Body of pancreas (tissue), 4 donors: ENCODE measurements around the gene RBMS1. TPM values are rescaled to one million over a fixed set of nuclear protein-coding genes. Genes with fewer than 3 reads are reported as not detected.

Experiments used
- ATAC-seq: fragments of 150-250 bp; one replicate; pipeline ENCODE4 v1.9.1; 2016
- DNase-seq, 4 donors: peaks; one replicate each; pipeline ENCODE4 v3.0.0-alpha.2; 2019
- H3K27ac ChIP-seq, 4 donors: fragments of 200-600 bp; sonication (generic); 1 replicate in 3 of 4; 2 replicates in 1 of 4; pipeline versions ENCODE4 v1.5.1 to v1.6.1; 2016 to 2019; ENCODE audit warnings: mild to moderate bottlenecking in 1 of 4, mixed read lengths in 1 of 4, moderate library complexity in 1 of 4
- H3K27me3 ChIP-seq, 2 donors: fragments of 200-600 bp; sonication (generic); one replicate each; pipeline ENCODE4 v1.6.0; 2016; ENCODE audit warnings: mild to moderate bottlenecking in 1 of 2
- H3K36me3 ChIP-seq, 2 donors: fragments of 200-600 bp; sonication (generic); replicated peaks in 1 of 2; 2 replicates each; pipeline ENCODE4 v1.5.1; 2016; ENCODE audit warnings: low read depth in 2 of 2; ENCODE audit not compliant: insufficient read depth in 1 of 2
- H3K4me1 ChIP-seq: fragments of 200-600 bp; sonication (generic); one replicate; pipeline ENCODE4 v1.6.0; 2016
- H3K4me3 ChIP-seq, 2 donors: fragments of 200-600 bp; sonication (generic); 1 replicate in 1 of 2; 2 replicates in 1 of 2; pipeline ENCODE4 v1.5.1; 2016 to 2019
- H3K9me3 ChIP-seq, 3 donors: fragments of 200-600 bp; sonication (generic); 1 replicate in 2 of 3; 2 replicates in 1 of 3; pipeline ENCODE4 v1.5.1; 2016
- POLR2A ChIP-seq, 3 donors: fragments of 450-650 bp; IDR thresholded peaks; one replicate each; pipeline ENCODE4 v1.6.1; 2016; ENCODE audit warnings: antibody characterized with exemption in 3 of 3, mild to moderate bottlenecking in 2 of 3
- WGBS, 2 donors: methylation state at CpG; one replicate each; pipeline ENCODE4 v1.1.5; 2017; 5-methylcytosine and 5-hydroxymethylcytosine counted together
- intact Hi-C: fragments of 100-400 bp; cut with DNase I; formaldehyde crosslinking; loops from one replicate; pipeline ENCODE4 v1.15.1; 2023
- total RNA-seq, 2 donors: library from RNA; depleted of rRNA; stranded (reverse); fragments of >200 nt; gene quantifications; one replicate each; pipeline ENCODE4 v1.1.0, GENCODE V29; 2016
- TF ChIP-seq, protein P1 (sequence below), 7 experiments: fragments of 450-650 bp in 4 of 7; fragments of 200-600 bp in 3 of 7; sonication (generic) in 3 of 7; IDR thresholded peaks; one replicate each; pipeline ENCODE4 v1.5.1; 2016 to 2019; ENCODE audit warnings: antibody characterized with exemption in 7 of 7

RBMS1 gene
- total RNA-seq, 2 donors from 2014 or later, result 21.3 to 23.7 TPM

DNA sequence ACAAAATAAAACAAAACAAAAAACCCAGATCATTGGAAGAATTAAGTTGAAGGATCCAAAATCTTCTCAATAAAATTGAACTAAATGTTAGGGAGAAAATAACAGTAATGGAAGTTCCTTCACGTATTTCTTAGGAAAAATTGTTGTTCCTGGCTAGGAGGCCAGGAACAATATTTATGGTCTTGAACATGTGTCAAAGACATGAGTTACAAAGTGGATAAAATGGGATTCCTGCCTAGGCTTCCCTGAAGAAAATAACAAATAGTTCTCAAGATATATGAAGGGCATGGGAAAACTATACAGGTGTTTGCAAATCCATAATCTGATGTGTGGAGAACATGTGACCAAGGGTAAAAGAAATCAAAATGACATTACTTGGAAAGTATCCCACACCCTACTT is 225.9 kb downstream of the RBMS1 start:
- intact Hi-C loops, result no loop called here
- peak; percentile 15 for ATAC-seq
- peaks cover 59% of the 10 kb centered on the region for H3K4me1 ChIP-seq
- H3K27me3 ChIP-seq, result no peaks in the 10 kb centered on the region
- peak overlapping the region in 3 of 4 donors; percentile 95 to 97 (median 97) for H3K27ac ChIP-seq
- no peak overlapping the region for H3K4me3 ChIP-seq
- no peak for DNase-seq
- no peaks in the 10 kb centered on the region for H3K36me3 ChIP-seq
- TF ChIP-seq, protein P1, sequence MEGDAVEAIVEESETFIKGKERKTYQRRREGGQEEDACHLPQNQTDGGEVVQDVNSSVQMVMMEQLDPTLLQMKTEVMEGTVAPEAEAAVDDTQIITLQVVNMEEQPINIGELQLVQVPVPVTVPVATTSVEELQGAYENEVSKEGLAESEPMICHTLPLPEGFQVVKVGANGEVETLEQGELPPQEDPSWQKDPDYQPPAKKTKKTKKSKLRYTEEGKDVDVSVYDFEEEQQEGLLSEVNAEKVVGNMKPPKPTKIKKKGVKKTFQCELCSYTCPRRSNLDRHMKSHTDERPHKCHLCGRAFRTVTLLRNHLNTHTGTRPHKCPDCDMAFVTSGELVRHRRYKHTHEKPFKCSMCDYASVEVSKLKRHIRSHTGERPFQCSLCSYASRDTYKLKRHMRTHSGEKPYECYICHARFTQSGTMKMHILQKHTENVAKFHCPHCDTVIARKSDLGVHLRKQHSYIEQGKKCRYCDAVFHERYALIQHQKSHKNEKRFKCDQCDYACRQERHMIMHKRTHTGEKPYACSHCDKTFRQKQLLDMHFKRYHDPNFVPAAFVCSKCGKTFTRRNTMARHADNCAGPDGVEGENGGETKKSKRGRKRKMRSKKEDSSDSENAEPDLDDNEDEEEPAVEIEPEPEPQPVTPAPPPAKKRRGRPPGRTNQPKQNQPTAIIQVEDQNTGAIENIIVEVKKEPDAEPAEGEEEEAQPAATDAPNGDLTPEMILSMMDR (IDR thresholded peaks at IDR 0.05), result no peak
- no peak for TF ChIP-seq POLR2A (IDR thresholded peaks at IDR 0.05)
- 42 to 49% methylated on average over 1 of the region's 1 CpG for WGBS, 2 donors
- no peaks in the 10 kb centered on the region for H3K9me3 ChIP-seq

GRCh38 chr2:160267022-160267421 is 226.6 kb downstream of the RBMS1 start:
- Histone ChIP-seq H3K27me3 (no peaks in the 10 kb centered on the region), H3K27ac (peak overlapping the region; percentile 7 to 97 (median 96)), H3K9me3 (no peaks in the 10 kb centered on the region), H3K4me1 (peaks cover 56% of the 10 kb centered on the region), H3K4me3 (no peak overlapping the region), H3K36me3 (no peaks in the 10 kb centered on the region)
- DNase-seq, result no peak
- 89 to 90% methylated on average over 4 of the region's 4 CpGs for WGBS, 2 donors
- TF ChIP-seq, protein P1 (IDR thresholded peaks at IDR 0.05), result no peak
- no peak for TF ChIP-seq POLR2A (IDR thresholded peaks at IDR 0.05)
- ATAC-seq, result no peak
- intact Hi-C loops, result no loop called here

GRCh38 chr2:160266037-160266551 is 227.5 kb downstream of the RBMS1 start:
- Histone ChIP-seq H3K9me3 (no peaks in the 10 kb centered on the region), H3K27me3 (no peaks in the 10 kb centered on the region), H3K36me3 (no peaks in the 10 kb centered on the region), H3K4me1 (peaks cover 54% of the 10 kb centered on the region), H3K4me3 (no peak overlapping the region), H3K27ac (no peak overlapping the region)
- no peak for TF ChIP-seq POLR2A (IDR thresholded peaks at IDR 0.05)
- TF ChIP-seq, protein P1 (IDR thresholded peaks at IDR 0.05), result no peak
- no peak for DNase-seq
- no peak for ATAC-seq
- intact Hi-C loops, result no loop called here
- whole genome bisulfite sequencing, 2 donors, result 49 to 54% methylated on average over 7 of the region's 7 CpGs

DNA sequence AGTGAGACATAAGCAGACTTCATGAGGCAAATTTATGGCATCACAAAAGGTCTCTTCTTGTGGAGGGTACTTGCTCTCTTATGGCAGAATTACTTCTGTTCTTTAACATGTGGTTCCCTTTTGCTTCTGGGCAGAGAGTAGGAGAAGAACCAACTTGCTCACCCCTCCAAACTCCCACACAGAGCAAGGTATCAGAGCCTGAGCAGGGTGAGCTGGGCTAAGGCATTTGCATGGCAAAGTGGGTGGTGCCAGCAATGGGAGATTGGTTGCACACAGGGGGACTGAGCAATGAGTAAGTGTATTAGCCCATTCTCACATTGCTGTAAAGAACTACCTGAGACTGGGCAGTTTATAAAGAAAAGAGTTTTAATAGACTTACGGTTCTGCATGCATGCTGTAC is 229.3 kb downstream of the RBMS1 start:
- ATAC-seq, result no peak
- DNase-seq, result no peak
- no peaks in the 10 kb centered on the region for H3K27me3 ChIP-seq
- intact Hi-C loops, result no loop called here
- no peak overlapping the region for H3K4me3 ChIP-seq
- H3K27ac ChIP-seq, result no peak overlapping the region
- WGBS, 2 donors, result 90 to 94% methylated on average over 1 of the region's 1 CpG
- no peaks in the 10 kb centered on the region for H3K9me3 ChIP-seq
- TF ChIP-seq, protein P1 (IDR thresholded peaks at IDR 0.05), result no peak
- no peak for TF ChIP-seq POLR2A (IDR thresholded peaks at IDR 0.05)
- no peaks in the 10 kb centered on the region for H3K36me3 ChIP-seq
- peaks cover 36% of the 10 kb centered on the region for H3K4me1 ChIP-seq

GRCh38 chr2:160261732-160262131 is 231.9 kb downstream of the RBMS1 start:
- no peaks in the 10 kb centered on the region for H3K36me3 ChIP-seq
- intact Hi-C loops, result no loop called here
- no peaks in the 10 kb centered on the region for H3K9me3 ChIP-seq
- TF ChIP-seq POLR2A (IDR thresholded peaks at IDR 0.05), result no peak
- TF ChIP-seq, protein P1 (IDR thresholded peaks at IDR 0.05), result no peak
- ATAC-seq, result peak; percentile 42
- WGBS, 2 donors, result 60 to 65% methylated on average over 2 of the region's 2 CpGs
- no peaks in the 10 kb centered on the region for H3K27me3 ChIP-seq
- DNase-seq, result no peak
- H3K27ac ChIP-seq, result peak overlapping the region; percentile 6 to 27 (median 12)
- H3K4me3 ChIP-seq, result no peak overlapping the region
- H3K4me1 ChIP-seq, result peaks cover 11% of the 10 kb centered on the region
